ENCODE results near the gene DAP. TPM values are rescaled to one million over a fixed set of nuclear protein-coding genes. Genes with fewer than 3 reads are reported as not detected.
"Not testable (repeated sequence)": the region's sequence is repeated elsewhere in the genome, so short reads cannot be mapped to it uniquely, and the experiment has no call there.

The DAP gene
- polyA plus RNA-seq, 3 donors from 2014 or later: 43.1 to 87.1 (median 53.9) TPM

DNA sequence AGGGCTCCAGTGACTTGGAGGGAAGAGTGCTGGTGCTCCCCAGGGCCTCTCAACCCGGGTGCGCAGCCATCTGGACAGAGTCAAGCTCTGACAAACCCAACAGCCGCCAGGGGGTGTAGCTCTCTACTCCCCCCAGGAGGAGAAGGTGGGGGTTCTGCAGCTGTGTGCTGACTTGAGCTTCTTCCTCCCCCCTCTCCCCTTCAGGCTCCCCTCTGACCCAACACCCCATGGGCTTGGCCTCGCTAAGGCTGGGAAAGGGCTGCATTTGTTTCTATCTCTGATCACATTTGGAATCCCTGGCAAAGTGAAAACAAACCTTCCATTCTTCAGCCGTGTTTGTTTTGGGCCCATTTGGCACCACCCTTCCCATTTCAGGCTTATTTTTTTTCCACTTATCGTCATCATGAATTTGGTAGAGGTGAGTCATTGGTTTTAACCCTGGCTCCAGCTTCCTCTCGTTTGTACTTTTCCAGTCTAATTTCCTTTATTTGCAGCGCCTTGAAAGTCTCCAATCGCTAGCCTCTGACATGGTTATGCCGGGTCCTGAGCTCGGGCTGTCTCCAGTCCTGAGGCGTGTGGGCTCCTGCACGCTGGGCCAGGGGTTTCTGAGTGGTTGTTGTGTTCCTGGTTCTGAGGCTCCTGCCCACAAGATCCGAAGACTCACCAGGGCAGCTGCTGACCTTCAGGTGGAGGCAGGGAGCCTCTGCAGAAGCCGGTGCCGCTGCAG is 36.1 kb downstream of the DAP start:
- Mint-ChIP-seq H3K4me3 (no peak overlapping the region), H3K9me3 (no peaks in the 10 kb centered on the region), H3K36me3 (peaks cover 7 to 25% (median 8%) of the 10 kb centered on the region in 3 donors), H3K27me3 (ENCODE audit: low read depth in 3 of 3) (peaks cover 0 to 2% (median 0%) of the 10 kb centered on the region in 3 donors), H3K27ac (no peak overlapping the region), H3K4me1 (peaks cover 29 to 52% of the 10 kb centered on the region in 2 donors)
- DNase-seq: no peak

DNA sequence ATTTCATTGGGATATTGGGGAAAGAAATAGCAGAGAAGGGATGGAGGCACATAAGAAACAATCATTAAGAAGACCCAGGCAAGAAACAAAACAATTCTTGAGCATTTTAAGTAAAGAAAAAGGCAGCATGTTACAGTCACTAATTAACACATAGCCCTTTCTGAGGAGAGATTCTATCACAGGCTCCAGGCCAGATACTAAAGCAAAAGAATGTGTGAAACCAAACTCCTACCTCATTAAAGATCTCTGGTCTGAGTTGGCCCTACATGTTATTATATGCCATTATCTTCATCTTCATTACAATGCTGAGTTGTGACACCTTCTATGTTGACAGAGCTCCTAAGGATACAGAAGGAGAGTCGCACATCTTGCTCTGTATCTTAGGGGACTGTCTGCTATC is 37.5 kb downstream of the DAP start:
- Mint-ChIP-seq H3K27ac (peak overlapping the region in 2 of 6 donors; percentile 2 to 7), H3K9me3 (no peaks in the 10 kb centered on the region), H3K4me1 (peaks cover 25 to 47% of the 10 kb centered on the region in 2 donors), H3K4me3 (no peak overlapping the region), H3K36me3 (peaks cover 7 to 24% (median 8%) of the 10 kb centered on the region in 3 donors), H3K27me3 (ENCODE audit: low read depth in 3 of 3) (peaks cover 0 to 2% (median 0%) of the 10 kb centered on the region in 3 donors)
- DNase-seq: no peak

DNA sequence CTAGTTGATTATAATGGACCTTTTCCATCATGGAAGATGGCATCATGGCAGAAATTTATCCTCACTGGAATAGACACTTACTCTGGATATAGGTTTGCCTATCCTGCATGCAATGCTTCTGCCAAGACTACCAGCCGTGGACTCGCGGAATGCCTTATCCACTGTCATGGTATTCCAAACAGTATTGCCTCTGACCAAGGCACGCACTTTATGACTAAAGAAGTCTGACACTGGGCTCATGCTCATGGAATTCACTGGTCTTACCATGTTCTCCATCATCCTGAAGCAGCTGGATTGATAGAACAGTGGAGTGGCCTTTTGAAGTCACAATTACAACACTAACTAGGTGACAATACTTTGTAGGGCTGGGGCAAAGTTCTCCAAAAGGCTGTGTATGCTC is 40.3 kb downstream of the DAP start:
- H3K27me3 Mint-ChIP-seq (ENCODE audit: low read depth in 3 of 3); H3K4me3 Mint-ChIP-seq; H3K9me3 Mint-ChIP-seq; H3K27ac Mint-ChIP-seq; DNase-seq: not testable (repeated sequence)
- Mint-ChIP-seq H3K4me1 (peaks cover 8 to 20% of the 10 kb centered on the region in 2 donors), H3K36me3 (peaks cover 7 to 27% (median 8%) of the 10 kb centered on the region in 3 donors)

GRCh38 chr5:10719965-10720364 is 41.1 kb downstream of the DAP start:
- Mint-ChIP-seq H3K4me3 (no peak overlapping the region), H3K4me1 (peaks cover 5 to 19% of the 10 kb centered on the region in 2 donors), H3K9me3 (no peaks in the 10 kb centered on the region)

DNA sequence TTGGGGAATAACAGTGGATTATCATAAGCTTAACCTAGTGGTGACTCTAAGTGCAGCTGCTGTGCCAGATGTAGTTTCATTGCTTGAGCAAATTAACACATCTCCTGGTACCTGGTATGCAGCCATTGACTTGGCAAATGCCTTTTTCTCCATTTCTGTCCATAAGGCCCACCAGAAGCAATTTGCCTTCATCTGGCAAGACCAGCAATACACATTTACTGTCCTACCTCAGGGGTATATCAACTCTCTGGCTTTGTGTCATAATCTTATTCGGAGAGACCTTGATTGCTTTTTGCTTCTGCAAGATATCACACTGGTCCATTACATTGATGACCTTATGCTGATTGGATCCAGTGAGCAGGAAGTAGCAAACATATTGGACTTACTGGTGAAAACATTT is 42.4 kb downstream of the DAP start:
- H3K36me3 Mint-ChIP-seq: peaks cover 7 to 31% (median 17%) of the 10 kb centered on the region in 3 donors

More at GRCh38 chr5:10719965-10720364, 41.1 kb downstream of the DAP start:
- Mint-ChIP-seq H3K27ac (no peak overlapping the region), H3K36me3 (peaks cover 7 to 23% (median 10%) of the 10 kb centered on the region in 3 donors), H3K27me3 (ENCODE audit: low read depth in 3 of 3) (peaks cover 0 to under 1% (median 0%) of the 10 kb centered on the region in 3 donors)
- DNase-seq: no peak

DNA sequence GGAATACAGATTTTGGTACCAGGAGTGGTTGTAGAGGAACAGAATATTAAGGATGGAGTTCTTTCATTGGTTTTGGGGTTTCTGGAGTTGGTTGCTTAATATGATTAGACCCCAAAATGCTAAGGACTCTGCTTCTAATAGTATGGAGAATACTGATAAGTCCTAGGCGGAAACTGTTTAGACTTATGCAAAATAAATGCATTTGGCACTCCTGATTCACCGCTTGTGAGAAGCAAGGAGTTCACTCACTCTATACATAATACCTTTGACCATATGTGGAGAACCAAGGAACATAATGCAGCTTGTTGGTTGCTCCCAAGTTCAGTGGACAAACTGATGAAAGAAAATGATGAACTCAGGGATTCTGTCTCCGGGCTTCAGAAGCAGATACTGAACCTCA is 44.2 kb downstream of the DAP start:
- not testable (repeated sequence) for H3K9me3 Mint-ChIP-seq; H3K27ac Mint-ChIP-seq; DNase-seq; H3K4me3 Mint-ChIP-seq; H3K27me3 Mint-ChIP-seq (ENCODE audit: low read depth in 3 of 3)
- peaks cover 8 to 31% (median 18%) of the 10 kb centered on the region in 3 donors for H3K36me3 Mint-ChIP-seq
- peaks cover 16 to 22% of the 10 kb centered on the region in 2 donors for H3K4me1 Mint-ChIP-seq

More for the DNA sequence above, 42.4 kb downstream of the DAP start:
- H3K27me3 Mint-ChIP-seq (ENCODE audit: low read depth in 3 of 3); H3K4me3 Mint-ChIP-seq; H3K27ac Mint-ChIP-seq; DNase-seq; H3K9me3 Mint-ChIP-seq: not testable (repeated sequence)
- peaks cover 7 to 18% of the 10 kb centered on the region in 2 donors for H3K4me1 Mint-ChIP-seq

DNA sequence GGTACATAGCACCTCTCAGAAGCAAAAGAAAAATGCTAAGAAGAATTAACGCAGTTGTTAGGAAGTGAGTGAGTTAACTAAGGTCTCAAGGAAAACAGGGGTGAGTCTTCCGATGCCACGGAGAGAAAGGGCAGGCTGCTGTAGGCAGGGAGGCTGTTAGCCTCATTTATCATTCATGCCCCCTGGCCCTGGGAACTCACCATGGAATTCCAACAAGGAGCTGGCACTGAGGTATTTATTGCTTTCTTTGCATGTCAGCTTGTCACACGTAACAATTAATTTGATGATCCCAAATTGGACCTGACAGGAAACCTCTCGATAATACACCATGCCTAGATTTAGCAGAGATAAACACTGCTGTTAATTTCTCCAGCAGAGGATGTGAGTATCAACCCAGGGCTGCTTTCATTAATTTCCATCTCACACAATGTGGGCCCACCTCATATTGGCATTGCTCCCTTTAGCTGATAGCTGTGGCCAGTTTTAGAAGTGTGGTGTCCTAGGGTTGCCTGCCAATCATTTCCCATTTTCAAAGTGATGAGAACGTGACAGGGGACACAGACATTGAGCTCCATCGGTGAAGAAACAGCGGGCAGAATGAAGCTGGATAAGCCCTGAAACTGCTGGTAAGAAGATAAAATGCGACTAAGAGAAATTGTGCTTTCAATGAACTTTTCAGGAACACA is 45.3 kb downstream of the DAP start:
- Mint-ChIP-seq H3K36me3 (peaks cover 4 to 25% (median 15%) of the 10 kb centered on the region in 3 donors), H3K27me3 (ENCODE audit: low read depth in 3 of 3) (peaks cover 0 to 1% (median 0%) of the 10 kb centered on the region in 3 donors), H3K9me3 (no peaks in the 10 kb centered on the region), H3K4me1 (peaks cover 25 to 33% of the 10 kb centered on the region in 2 donors), H3K27ac (peak overlapping the region in 1 of 6 donors; percentile 35), H3K4me3 (no peak overlapping the region)
- DNase-seq: no peak

GRCh38 chr5:10712574-10713366 is 48.3 kb downstream of the DAP start:
- H3K27ac Mint-ChIP-seq: peak overlapping the region in 1 of 6 donors; percentile 18

DNA sequence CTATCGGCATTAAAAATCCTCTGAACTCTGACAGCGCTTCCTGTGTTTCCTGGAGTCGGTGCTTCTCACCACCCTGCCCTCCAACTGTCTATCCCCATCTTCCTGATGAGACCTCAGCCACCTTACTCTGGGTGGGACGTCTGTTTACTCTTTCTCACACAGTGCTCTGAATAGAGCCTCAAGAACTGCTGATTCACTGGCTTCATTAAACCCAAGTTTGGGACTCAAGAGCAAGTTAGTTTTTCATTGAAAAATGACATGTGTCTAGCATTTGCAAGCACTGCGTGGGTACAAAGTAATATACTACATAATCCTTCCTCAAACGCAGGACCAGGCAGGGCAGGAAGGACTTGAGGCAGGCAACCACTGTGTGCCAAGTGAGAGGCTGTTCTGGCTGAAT is 49.5 kb downstream of the DAP start:
- peaks cover 42 to 47% of the 10 kb centered on the region in 2 donors for H3K4me1 Mint-ChIP-seq
- H3K27me3 Mint-ChIP-seq (ENCODE audit: low read depth in 3 of 3): peaks cover 0 to 2% (median 1%) of the 10 kb centered on the region in 3 donors
- peak overlapping the region in 4 of 6 donors; percentile 12 to 67 (median 58) for H3K27ac Mint-ChIP-seq
- no peak for DNase-seq
- H3K9me3 Mint-ChIP-seq: no peaks in the 10 kb centered on the region
- H3K4me3 Mint-ChIP-seq: peak overlapping the region in 4 of 5 donors; percentile 24 to 66 (median 48)
- H3K36me3 Mint-ChIP-seq: peaks cover 4 to 19% (median 16%) of the 10 kb centered on the region in 3 donors

More at GRCh38 chr5:10712574-10713366, 48.3 kb downstream of the DAP start:
- Mint-ChIP-seq H3K4me1 (peaks cover 36 to 38% of the 10 kb centered on the region in 2 donors), H3K9me3 (no peaks in the 10 kb centered on the region), H3K36me3 (peaks cover 4 to 16% (median 15%) of the 10 kb centered on the region in 3 donors), H3K4me3 (no peak overlapping the region), H3K27me3 (ENCODE audit: low read depth in 3 of 3) (peaks cover 0 to 1% (median 0%) of the 10 kb centered on the region in 3 donors)
- DNase-seq: no peak

DNA sequence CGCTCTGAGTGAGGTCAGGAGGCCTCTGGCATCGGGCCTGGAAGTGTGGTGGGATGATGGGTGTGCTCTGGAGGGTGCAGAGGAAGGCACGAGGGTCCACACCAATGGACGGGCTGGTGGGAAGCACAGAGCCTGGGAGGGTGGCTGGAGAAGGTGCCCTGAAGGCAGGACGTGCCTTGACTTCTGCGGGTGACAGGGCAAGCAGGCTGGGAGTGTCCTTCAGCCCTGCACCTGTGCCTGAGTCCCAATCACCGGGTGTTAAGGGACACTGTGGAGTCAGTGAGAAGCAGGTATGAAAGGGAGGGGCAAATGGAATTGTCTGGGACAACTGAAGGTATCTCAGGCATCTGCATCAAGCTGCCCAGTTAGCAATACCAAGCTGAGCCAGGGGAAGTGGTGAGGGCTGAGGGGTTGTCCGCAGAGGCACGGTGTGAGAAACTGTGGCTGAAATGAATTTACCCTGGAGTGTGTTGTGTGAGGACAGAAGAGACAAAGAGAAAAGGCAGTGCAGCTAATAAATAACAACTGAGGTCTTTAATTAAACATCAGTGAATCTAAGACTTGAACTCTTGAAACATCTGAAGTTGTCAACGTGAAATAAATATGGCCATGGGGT is 50.4 kb downstream of the DAP start:
- Mint-ChIP-seq H3K27me3 (ENCODE audit: low read depth in 3 of 3) (peaks cover 0 to 2% (median 1%) of the 10 kb centered on the region in 3 donors), H3K4me3 (peak overlapping the region; percentile 53 to 73 (median 58)), H3K27ac (peak overlapping the region in 5 of 6 donors; percentile 2 to 70 (median 53)), H3K9me3 (no peaks in the 10 kb centered on the region), H3K4me1 (peaks cover 47 to 56% of the 10 kb centered on the region in 2 donors), H3K36me3 (peaks cover 4 to 19% (median 16%) of the 10 kb centered on the region in 3 donors)
- peak in 1 of 3 donors; percentile 21 for DNase-seq

DNA sequence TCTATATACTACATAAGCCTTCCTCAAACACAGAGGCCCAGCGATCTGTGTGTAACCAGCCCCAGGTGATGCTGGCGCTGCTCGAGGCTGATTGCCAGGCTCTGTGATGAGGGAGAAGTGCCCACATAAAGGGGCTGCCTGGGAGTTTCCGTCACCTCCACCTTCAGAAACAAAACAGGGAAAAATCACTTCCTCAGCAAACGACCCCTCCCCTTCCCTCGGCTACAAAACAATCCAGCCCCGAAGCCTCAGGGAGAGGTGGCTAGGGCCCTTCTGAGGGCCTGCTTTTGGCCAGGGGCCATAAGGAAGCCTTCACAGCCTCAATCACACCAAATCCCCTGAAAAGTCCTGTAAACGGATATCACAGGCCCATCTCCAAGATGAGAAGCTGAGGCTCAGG is 51.1 kb downstream of the DAP start:
- H3K4me1 Mint-ChIP-seq: peaks cover 54 to 63% of the 10 kb centered on the region in 2 donors

DNA sequence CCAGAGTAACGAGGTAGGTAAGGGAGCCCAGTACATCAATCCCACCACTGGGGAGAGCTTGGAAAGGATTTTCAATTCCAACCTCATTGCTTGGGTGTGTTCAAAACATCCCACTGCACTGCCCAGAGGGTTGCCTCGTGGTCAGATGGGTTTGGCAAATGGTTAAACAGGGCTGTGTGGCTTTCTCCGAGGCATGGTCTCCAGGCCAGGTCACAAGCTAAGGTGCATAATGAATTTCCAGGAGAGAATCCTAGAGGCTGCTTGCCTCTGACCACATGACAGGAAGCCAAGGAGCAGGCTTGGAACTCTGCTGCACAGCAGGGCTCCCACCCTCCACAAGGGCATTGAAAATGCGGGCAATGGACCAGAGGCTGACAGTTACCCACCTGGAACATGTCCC is 51.6 kb downstream of the DAP start:
- Mint-ChIP-seq H3K4me3 (no peak overlapping the region), H3K36me3 (peaks cover 4 to 12% (median 11%) of the 10 kb centered on the region in 3 donors), H3K27me3 (ENCODE audit: low read depth in 3 of 3) (peaks cover 0 to 2% (median 0%) of the 10 kb centered on the region in 3 donors), H3K4me1 (peaks cover 59 to 68% of the 10 kb centered on the region in 2 donors), H3K9me3 (no peaks in the 10 kb centered on the region), H3K27ac (peak overlapping the region in 1 of 6 donors; percentile 6)
- no peak for DNase-seq

More for the DNA sequence above, 51.1 kb downstream of the DAP start:
- H3K9me3 Mint-ChIP-seq: no peaks in the 10 kb centered on the region
- peak overlapping the region in 1 of 6 donors; percentile 24 for H3K27ac Mint-ChIP-seq
- peaks cover 0 to 2% (median 1%) of the 10 kb centered on the region in 3 donors for H3K27me3 Mint-ChIP-seq (ENCODE audit: low read depth in 3 of 3)
- H3K36me3 Mint-ChIP-seq: peaks cover 4 to 17% (median 14%) of the 10 kb centered on the region in 3 donors
- no peak for DNase-seq
- H3K4me3 Mint-ChIP-seq: no peak overlapping the region
